ENCODE results near the gene ZNF18.

The ZNF18 gene, protein sequence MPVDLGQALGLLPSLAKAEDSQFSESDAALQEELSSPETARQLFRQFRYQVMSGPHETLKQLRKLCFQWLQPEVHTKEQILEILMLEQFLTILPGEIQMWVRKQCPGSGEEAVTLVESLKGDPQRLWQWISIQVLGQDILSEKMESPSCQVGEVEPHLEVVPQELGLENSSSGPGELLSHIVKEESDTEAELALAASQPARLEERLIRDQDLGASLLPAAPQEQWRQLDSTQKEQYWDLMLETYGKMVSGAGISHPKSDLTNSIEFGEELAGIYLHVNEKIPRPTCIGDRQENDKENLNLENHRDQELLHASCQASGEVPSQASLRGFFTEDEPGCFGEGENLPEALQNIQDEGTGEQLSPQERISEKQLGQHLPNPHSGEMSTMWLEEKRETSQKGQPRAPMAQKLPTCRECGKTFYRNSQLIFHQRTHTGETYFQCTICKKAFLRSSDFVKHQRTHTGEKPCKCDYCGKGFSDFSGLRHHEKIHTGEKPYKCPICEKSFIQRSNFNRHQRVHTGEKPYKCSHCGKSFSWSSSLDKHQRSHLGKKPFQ

DNA sequence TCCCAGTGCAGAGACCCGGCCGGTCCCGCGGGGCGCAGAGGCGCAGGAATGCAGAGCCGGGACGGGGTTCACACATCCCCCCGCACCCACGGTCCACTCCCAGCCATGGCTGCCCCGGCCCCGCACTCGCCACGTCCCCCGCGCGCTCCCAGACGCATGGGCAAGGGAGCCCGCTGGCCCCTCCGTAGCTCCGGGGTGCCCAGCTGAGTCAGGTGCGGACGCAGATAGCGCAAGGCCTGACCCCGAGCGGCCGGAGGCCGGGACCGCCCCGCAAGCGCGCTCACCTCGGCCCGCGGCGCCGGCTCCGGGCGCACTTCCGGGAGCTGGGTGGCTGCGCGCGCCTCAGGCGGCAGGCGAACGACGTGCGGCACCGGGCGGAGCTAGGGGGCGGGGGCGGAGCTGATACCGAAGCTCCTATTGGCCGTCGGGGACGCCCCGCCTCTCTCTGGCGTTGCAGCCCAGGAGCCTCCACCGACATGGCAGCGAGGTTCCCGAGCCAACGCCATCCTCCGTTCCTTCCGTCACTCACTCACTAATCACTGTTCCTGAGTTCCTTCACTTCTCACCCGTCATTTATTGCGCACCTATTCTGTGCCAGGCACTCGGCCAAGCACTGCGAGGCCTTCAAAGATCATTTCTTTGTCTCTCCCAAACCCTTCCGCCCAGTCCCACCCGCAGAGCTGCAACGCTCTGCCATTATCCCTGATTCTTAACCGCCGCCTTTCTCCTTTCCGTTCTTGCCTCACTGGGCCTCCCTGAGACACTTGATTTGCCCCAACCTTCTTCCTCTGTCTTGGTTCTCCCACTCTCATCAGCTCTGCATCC is at the start of gene ZNF18:
Gene ZNF18 (minus strand): TSS at position 329 of the 825 bp plus-strand sequence. CDS start 4,646 bp downstream, outside the sequence.
- in situ Hi-C loops (cut with HindIII; ENCODE audit: low sequenced_read_pairs): no loop called here

DNA sequence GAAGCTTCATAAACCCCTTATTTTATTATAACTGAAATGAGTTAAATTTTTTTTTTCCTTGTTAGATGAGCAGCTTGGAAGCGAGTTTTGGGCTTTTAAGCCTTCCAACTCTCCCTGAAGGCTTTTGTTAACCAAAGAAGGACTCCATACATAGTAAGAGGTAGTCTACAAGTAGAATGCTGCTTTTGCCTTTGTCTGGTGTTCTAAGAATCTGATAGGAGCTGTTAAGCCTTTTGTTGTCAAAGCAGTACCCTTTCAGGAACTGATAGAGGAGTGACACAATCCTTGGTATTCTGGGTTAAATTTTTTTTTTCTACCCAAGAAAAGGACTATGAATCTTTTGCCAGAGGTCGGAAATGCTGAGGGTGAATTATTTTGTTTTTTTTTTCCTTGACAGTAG is 49.5 kb upstream of the ZNF18 start:
- in situ Hi-C loops (cut with HindIII; ENCODE audit: low sequenced_read_pairs): no loop called here

DNA sequence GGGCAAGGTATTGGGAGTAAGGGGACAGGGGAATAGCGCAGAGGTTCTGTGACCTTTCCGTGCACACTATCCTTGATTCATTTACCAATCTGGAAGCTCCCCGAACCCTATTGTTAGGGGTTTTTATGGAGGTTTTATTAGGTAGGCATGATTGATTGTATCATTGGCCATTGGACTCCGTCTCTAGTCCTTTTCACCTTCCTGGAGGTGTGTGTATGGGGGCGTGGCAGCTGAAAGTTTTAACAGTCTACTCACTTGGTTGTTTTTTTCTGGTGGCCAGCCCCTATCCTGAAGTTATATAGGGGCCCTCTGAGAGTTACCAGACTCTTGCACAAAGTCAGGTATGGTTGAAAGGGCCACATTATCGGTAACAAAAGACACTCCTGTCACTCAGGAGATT is 46.4 kb upstream of the ZNF18 start:
- in situ Hi-C loops (cut with HindIII; ENCODE audit: low sequenced_read_pairs): no loop called here

DNA sequence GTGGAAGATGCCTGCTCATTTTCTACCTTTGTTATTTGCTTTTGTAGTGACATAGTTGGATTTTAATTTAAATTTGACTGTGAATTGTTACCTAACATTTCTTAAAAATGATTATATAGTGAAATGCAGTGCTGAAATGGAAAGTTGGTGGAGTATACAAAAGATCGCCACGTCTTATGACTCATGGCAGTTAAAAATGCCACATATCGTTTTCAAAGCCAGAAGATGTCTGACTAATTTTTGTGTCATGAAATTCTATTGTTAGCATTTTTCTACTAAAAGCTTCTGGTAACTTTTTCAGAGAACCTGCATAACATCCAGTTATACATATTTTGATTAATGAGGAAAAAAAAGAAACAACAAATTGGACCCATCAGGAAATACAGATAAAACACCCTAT is 44.0 kb upstream of the ZNF18 start:
- in situ Hi-C loops (cut with HindIII; ENCODE audit: low sequenced_read_pairs): no loop called here

DNA sequence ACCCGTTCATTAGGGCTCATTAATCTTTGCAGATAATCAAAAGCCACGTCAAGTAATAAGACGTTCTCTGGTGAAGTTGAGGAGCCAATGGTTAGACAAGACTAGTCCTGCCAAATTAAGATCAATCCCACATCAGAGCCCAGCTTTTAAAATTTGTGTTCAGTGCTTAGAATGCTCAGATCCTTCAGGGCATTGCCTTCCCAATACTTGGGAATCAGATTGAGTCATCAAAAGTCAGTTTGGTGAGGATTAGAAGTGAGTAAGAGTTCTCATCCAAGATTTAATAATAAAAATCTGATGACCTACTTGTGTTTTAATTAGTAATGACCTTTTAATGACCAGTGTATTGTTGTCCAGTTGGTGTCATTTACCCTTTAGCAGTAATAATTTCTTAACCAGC is 43.2 kb upstream of the ZNF18 start:
- in situ Hi-C loops (cut with HindIII; ENCODE audit: low sequenced_read_pairs): no loop called here

DNA sequence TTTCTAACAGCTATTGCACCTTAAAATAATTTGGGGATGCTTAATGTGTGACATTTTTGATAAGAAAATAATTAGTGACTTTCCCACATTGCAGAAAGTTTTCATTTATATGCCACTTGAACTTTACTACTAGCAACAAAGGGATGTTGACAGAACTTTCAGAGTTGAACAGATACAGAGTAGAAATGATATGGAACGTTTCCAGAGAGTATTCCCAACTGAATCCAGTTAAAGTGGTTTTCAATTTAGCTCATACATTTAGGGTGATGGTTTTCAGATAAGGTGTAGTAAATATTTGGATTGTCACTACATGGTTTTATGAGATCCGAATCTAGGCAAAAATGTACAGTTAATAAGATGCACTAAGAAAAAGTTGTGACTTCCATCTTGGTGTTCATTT is 40.7 kb upstream of the ZNF18 start:
- in situ Hi-C loops (cut with HindIII; ENCODE audit: low sequenced_read_pairs): no loop called here

DNA sequence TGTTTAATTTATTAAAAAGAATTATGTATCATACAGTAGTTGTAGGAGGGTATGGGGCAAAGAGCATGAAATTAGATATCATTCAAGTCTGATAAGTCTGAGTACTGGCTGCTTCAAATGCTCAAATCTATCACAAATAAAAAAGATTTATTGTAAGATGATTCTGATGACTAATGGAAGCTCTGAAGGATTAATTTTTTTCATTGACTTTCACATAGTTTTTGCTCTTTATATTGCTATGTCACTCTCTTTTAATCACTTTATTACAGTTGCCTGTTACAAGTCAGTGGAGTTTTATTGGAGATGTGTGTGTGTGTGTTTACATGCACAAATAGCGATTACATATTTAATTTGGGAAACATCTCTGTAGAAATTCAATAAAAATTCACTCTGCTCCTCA is 38.4 kb upstream of the ZNF18 start:
- in situ Hi-C loops (cut with HindIII; ENCODE audit: low sequenced_read_pairs): no loop called here

DNA sequence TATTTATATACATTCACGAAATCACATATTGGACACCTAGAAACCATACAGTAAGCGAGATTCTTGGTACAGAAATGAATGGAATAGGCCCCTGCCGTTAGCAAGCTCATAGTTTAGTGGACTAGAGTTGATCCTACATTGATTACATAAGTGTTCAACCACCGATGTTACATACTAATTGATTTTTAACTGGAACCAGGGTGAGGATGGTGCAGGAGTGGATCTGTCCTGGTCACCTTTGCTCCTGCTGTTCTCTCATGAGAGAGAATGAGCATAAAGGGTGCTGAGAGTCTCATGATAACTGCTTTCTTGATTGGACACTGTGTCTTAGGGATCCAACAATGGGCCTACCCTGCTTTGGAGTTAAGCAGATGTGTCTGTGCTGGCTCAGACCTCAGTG is 37.3 kb upstream of the ZNF18 start:
- in situ Hi-C loops (cut with HindIII; ENCODE audit: low sequenced_read_pairs): no loop called here

DNA sequence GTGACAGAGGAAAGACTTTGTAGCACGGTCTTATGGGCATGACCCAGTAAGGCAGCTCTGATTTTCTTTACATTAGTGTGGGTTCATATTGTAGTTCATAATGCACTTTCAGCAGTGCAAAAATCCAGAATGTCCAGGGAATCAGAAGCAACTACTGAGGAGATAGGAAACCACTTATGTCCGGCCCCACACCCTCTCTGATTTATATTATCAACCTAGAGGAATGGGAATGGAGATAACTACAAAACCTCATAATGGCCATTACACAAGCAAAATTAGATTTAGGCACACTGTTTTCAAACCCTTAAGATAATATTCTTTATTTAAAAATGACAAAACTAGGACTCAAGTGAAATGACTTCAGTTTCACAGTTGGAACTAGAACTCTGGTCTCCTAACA is 31.3 kb upstream of the ZNF18 start:
- in situ Hi-C loops (cut with HindIII; ENCODE audit: low sequenced_read_pairs): no loop called here

DNA sequence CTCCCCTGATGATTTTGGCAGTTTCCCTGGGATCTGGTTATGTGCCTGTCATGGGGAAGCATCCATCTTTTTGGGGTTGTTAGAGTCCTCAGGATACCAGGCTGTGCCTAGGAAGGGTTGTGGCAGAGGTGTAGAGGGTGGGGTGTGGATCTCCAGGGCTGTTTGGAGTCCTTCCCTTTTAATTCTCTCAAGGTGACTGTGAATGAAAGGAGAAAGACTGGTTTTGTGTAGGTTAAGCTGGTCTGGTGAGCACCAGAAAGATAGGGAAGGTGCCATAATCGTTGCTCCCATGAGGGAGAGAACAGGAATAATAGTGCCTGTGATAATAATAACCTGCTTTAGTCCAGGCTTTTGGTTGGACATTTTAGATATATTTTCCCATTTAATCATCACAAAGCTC is 30.4 kb upstream of the ZNF18 start:
- in situ Hi-C loops (cut with HindIII; ENCODE audit: low sequenced_read_pairs): no loop called here

DNA sequence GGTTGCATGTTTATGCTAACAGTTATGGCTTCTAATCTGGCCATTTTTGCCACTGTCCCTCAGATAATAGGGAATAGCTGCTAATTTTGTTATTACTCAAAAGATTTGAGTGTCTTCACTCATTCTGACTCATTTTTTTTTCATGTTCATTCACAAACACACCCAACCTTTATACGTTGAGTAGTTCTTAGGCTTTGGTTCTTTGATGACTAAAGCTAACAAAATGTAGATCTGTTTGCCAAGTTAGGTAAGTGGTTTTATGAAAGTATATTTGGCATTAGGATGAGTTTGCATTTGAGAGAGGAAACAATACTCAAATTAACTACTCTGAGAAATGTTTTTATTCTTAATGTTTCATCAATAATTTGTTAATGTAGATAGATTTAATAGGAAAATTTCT is 27.1 kb upstream of the ZNF18 start:
- in situ Hi-C loops (cut with HindIII; ENCODE audit: low sequenced_read_pairs): loop anchor here (5.0 kb wide), 1 partner anchor 38 kb away; no protein-coding TSS in a partner anchor

DNA sequence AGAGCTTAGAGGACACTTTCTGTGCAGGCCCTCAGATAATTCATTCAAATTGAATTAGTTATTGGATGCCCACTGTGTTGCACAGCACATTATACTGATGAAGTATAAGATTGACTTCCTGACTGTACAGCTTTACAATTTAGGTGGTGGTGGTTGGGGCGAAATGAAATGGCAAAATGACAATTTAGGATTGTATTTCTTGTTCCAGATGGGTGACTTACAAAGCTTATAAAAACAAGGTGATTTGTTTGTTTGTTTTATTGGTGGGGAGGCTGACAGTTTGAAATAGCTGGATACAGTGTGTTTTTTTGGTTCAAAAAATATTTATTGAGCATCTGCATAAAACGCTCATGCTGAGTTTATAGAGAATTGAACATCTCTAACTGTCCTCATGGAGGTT is 25.0 kb upstream of the ZNF18 start:
- in situ Hi-C loops (cut with HindIII; ENCODE audit: low sequenced_read_pairs): loop anchor here (5.0 kb wide), 1 partner anchor 40 kb away; no protein-coding TSS in a partner anchor

DNA sequence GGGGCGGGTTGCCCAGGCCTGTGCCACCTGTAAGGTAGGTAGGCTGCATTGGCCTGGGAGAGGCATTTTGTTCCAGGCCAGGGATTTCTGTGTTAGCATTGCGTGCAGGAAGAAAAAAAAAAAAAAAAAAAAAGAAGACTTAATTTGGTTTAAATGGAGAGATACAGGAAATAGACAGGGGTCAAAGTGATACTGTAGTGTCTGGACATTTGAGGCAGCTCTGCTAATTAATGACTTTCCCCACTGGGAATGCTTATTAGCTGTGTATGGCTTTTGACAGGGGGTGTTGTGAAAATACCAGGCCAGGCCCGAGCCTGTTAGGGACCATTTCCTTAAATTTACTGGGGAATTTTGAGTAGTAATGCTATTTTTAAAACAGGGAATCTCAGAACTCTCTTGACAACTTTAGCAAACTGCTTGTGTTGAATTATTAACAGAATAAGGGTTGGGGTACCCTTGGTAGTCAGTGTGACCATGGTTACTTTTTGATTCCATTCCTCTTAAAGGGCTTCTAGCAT is 24.4 kb upstream of the ZNF18 start:
- in situ Hi-C loops (cut with HindIII; ENCODE audit: low sequenced_read_pairs): loop anchor here (5.0 kb wide), 1 partner anchor 41 kb away; no protein-coding TSS in a partner anchor

DNA sequence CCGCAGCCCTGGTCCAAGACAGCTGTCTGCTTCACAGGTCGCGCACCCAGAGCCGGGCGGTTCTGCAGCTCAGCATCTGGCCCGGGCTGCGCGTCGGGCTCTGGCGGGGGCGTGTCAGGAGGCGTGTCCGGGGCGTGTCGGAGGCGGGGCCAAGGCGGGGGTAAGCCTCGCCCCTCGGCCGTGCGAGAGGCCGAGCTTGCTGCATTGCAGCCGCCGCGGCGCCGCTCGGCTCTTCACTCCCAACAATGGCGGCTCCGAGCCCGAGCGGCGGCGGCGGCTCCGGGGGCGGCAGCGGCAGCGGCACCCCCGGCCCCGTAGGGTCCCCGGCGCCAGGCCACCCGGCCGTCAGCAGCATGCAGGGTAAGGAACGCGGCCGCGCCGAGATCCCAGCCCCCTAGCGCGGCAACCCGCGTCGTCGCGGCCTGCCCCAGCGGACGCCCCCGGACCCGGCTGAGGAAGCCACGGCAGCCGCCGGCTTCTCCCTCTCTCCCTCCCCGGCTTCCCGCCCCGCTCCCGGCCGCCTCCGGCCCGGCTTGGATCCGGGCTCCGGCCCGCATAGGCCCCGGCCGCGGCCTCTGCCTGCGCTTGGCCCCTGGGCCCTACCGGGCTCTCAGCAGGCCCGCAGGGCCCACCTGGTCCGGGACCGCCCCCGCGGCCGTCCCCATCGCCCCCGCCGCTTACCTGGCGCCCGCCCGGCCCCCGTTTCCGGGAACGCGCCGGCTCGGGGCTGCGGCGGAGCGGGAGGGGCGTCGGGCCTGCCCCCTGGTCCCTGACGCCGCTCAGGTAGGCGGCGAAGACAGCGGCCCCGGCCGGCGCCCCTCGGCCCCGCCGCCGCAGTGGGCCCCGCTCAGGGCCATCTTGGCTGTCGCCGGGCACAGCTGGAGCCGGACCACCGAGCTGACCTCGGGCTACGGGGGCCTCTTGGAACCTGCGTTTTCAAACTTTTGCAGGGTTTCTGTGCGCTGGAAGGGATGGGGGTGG is 23.7 kb upstream of the ZNF18 start, which contains the start of gene MAP2K4:
Gene MAP2K4 (plus strand): TSS at position 236 of the 981 bp plus-strand sequence. CDS start 10 bp downstream, at position 246.
- in situ Hi-C loops (cut with HindIII; ENCODE audit: low sequenced_read_pairs): loop anchor here (5.0 kb wide), 1 partner anchor 41 kb away; no protein-coding TSS in a partner anchor

DNA sequence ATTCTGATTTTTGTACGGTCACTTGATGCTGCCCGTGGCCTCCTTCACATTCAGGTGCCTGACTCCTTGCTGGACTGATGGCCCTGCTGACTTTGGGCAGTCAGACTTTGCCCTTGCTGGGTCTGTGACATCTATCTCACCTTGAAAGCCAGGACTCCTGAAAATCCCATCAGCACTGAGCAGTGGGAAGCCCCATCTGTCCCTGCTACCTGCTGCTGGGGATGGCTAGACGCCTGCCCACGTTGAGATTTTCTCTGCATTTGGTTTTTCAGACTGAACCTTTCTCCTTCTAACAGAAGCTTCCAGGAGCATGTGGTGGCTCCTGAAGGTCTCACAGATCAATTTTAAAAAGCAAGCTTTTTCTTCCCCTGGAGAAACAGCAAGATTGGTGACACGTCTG is 10.2 kb upstream of the ZNF18 start:
- in situ Hi-C loops (cut with HindIII; ENCODE audit: low sequenced_read_pairs): no loop called here

DNA sequence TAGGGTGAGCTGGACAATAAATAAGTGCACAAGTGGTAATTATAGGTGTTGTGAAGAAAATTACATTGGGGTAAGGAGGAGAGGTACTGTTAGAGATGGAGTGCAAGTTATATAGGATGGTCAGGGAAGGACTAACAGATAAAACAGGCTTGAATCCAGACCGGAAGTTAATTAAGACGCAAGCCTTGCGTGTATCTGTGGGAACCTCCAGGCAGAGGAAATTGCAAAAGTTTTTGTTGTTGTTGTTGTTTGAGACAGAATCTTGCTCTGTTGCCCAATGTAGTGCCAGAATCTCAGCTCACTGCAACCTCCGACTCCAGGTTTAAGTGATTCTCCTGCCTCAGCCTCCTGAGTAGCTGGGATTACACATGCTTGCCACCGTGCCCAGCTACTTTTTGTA is 2.4 kb upstream of the ZNF18 start:
- in situ Hi-C loops (cut with HindIII; ENCODE audit: low sequenced_read_pairs): no loop called here

DNA sequence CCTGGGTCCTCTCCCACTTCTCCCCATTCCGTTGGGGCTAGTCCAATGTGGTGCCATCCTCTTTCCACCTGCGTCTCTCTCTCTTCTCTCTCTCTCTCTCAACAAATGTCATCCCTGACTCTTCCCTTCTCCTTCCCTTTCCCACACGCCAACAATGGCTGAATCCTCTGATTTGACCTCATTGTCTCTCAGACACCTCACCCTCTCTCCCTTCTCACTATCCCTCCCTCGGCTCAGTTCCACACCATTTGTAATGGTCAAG is 628 bp upstream of the ZNF18 start:
- in situ Hi-C loops (cut with HindIII; ENCODE audit: low sequenced_read_pairs): no loop called here

DNA sequence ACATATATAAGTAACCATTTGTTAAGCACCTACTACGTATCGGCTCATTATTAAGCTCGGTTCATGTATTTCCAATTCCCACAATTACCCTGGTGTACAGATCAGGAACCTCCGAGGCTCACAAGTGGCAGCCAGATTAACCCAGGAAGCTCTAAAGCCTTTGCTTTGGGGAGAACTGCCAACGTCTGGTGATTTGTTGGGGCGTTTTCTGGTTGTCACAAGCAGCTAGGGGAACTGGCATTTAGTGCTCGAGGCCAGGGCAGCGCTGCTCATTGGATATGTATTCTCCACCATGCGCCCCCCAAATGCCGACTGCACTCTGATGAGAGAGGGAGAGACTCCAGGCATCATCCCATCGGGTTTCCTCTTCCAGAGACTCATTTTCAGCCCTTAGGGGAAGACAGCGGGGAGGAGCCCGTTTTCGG is 541 bp downstream of the ZNF18 start:
- in situ Hi-C loops (cut with HindIII; ENCODE audit: low sequenced_read_pairs): no loop called here

DNA sequence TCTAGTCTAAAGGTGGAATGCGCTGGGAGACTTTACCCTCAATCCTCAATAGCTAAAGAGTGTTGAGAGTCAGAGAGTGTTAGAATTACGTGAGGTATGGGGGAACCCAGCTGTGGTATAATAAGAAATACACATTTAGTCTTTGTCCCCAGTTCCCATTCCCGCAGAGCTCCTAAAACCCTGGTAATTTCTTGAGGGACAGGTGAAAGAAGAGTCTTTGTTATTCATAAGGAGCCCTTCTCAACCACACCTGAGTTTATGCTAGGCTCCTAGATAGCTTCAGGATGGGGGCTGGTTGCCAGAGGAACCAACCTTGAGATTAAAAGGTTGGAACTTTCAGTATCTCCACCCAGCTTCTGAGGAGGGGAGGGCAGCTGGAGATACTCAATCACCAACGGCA is 5.8 kb downstream of the ZNF18 start:
- in situ Hi-C loops (cut with HindIII; ENCODE audit: low sequenced_read_pairs): no loop called here

DNA sequence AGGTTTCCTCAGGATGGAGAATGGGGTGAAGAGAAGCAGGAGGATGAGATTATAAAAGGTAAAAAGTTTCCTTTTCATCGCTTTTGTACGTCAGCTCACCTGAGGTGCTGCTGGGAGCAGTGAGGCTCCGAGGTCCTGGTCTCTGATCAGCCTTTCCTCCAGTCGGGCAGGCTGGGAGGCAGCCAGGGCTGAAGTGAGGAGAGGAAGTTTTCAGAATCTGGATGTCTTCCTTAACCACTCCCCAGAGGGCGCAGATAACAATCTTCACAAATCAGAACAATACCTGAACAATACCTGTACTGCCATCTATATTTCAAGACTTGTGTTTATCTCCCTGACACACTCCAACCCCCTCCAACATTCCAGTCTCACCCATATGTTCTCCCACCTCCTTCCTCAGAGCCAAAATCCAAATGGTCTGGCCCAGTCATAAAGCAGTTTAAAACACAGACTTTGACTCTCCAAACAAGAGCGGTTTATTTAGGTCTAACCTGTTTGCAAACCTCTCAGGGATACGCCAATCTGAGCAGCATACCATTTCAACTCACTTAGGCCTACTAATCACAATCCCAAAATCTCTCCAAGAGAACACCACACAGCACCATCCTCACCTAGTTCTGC is 6.8 kb downstream of the ZNF18 start:
- in situ Hi-C loops (cut with HindIII; ENCODE audit: low sequenced_read_pairs): no loop called here

Data from endothelial cell of hepatic sinusoid (primary cell).